Subcutaneous abdominal adipose tissue (tissue), 5 donors: ENCODE results near the gene AVPI1.

Experiments
- H3K27ac ChIP-seq: one replicate; pipeline ENCODE4 v1.7.0; 2013; ENCODE audit warnings: low read depth, mild to moderate bottlenecking, inconsistent platforms, low read length, moderate library complexity
- H3K27me3 ChIP-seq, 5 donors: one replicate each; pipeline ENCODE4 v1.7.0; 2013; ENCODE audit warnings: low read length in 5 of 5, inconsistent platforms in 1 of 5; ENCODE audit not compliant: control insufficient read depth in 5 of 5, insufficient read depth in 4 of 5
- H3K36me3 ChIP-seq, 5 donors: one replicate each; pipeline ENCODE4 v1.7.0; 2013; ENCODE audit warnings: low read length in 5 of 5; ENCODE audit not compliant: control insufficient read depth in 5 of 5, insufficient read depth in 5 of 5
- H3K4me1 ChIP-seq, 5 donors: one replicate each; pipeline ENCODE4 v1.7.0; 2013; ENCODE audit warnings: low read length in 5 of 5, mild to moderate bottlenecking in 3 of 5, moderate library complexity in 1 of 5; ENCODE audit not compliant: control insufficient read depth in 5 of 5, insufficient read depth in 5 of 5
- H3K4me3 ChIP-seq, 5 donors: one replicate each; pipeline ENCODE4 v1.7.0; 2013; ENCODE audit warnings: low read length in 5 of 5, low read depth in 1 of 5
- H3K9ac ChIP-seq, 5 donors: one replicate each; pipeline ENCODE4 v1.7.0; 2013; ENCODE audit warnings: low read length in 5 of 5, mild to moderate bottlenecking in 4 of 5, moderate library complexity in 3 of 5
- H3K9me3 ChIP-seq, 5 donors: one replicate each; pipeline ENCODE4 v1.7.0; 2013; ENCODE audit warnings: low read length in 5 of 5; ENCODE audit not compliant: control insufficient read depth in 5 of 5
- donor health status: healthy.
- donor health status: healthy.
- donor health status: healthy.
- donor health status: healthy.
- donor health status: healthy.

Gene AVPI1

DNA sequence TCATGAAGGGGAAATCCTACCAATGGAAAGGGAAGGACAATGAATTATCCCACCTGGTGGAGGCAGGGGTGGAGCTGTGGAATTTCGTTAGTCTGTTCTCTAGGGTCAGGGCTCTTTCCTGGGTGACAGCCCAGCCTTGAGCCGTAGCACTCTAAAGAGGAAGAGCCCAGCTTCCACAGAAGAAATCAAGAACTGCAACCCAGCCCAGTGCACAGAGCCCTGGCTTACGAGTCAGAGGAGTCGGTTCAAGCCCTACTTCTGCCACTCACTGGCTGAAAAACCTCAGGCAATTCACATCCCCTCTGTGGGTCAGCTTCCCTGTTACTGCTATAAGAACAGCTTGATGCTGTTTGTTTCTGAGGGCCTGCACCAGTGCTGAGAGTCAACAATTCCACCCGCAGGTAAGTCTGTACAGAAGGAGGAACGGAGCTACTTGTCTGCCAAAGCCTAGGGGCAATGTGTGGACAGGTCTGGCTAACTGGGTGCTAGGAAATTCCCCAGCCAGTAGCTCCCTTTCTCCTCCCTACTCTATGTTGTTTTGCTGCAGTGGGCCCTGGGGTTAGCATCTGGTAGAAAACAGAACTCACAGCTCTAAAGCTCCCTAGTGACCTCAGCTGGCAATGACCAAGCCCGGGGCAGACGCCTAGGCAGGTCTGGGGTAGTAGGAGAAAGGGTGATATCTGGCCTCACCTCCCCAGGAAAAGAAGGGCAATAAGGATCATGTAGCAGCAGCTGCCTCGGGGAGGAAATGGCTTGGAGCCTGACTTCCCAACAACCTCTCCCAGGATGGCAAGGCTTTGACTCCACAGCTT, 3.3 kb downstream of the AVPI1 start:
- H3K4me1 ChIP-seq = peaks cover 17 to 67% (median 62%) of the 10 kb centered on the region in 5 donors
- no peaks in the 10 kb centered on the region for H3K9me3 ChIP-seq
- no peaks in the 10 kb centered on the region for H3K27me3 ChIP-seq
- H3K36me3 ChIP-seq = peaks cover 0 to 12% (median 9%) of the 10 kb centered on the region in 5 donors
- peak overlapping the region; percentile 42 to 92 (median 74) for H3K4me3 ChIP-seq
- H3K9ac ChIP-seq = peak overlapping the region; percentile 13 to 74 (median 63)
- H3K27ac ChIP-seq = peak overlapping the region; percentile 96

DNA sequence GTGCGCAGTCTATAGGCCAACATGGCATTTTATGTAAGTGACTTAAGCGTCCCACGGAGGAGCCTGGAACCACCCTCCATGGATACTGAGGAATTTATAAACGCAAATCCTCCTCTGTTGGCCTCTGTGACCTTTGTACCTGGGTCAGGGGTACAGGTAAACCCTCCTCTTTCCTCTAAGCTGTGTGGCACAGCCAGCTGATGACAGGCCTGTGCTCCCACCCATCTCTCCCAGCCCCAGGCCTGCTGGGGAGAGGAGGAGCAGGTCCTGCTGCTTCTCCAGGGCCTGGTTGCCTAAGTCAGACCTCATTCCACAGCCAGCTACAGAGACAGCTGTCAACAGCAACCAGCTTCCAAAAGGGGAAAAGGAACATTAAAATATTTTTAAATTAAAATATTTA, 5.0 kb downstream of the AVPI1 start:
- H3K4me3 ChIP-seq = no peak overlapping the region
- H3K27ac ChIP-seq = peak overlapping the region; percentile 96
- H3K27me3 ChIP-seq = no peaks in the 10 kb centered on the region
- H3K9ac ChIP-seq = peak overlapping the region in 1 of 5 donors; percentile 44
- H3K4me1 ChIP-seq = peaks cover 9 to 57% (median 50%) of the 10 kb centered on the region in 5 donors
- no peaks in the 10 kb centered on the region for H3K9me3 ChIP-seq
- peaks cover 3 to 28% (median 25%) of the 10 kb centered on the region in 5 donors for H3K36me3 ChIP-seq

DNA sequence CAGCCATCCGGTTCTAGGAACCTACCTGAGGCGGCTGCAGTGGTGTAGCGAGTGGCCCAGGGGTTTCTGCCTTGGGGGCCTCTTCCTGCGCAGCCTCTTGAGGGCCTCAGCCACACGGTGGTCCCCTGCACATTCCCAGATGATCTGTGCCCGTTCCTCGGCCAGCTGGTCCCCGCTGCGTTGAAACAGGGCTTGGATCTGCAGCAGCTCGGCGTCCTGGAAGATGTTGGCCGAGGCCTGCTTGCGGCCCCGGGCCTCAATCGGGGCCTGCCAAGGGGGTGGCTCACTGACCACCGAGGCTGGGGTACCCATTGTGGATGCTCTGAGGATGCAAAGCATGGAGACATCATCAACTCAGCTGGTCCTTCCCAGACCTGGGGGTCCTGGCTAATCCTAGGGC, 7.4 kb downstream of the AVPI1 start:
- Histone ChIP-seq H3K27ac (no peak overlapping the region), H3K36me3 (peaks cover 7 to 48% (median 44%) of the 10 kb centered on the region in 5 donors), H3K27me3 (no peaks in the 10 kb centered on the region), H3K9ac (no peak overlapping the region), H3K4me1 (peaks cover under 1 to 33% (median 28%) of the 10 kb centered on the region in 5 donors), H3K9me3 (no peaks in the 10 kb centered on the region), H3K4me3 (no peak overlapping the region)

DNA sequence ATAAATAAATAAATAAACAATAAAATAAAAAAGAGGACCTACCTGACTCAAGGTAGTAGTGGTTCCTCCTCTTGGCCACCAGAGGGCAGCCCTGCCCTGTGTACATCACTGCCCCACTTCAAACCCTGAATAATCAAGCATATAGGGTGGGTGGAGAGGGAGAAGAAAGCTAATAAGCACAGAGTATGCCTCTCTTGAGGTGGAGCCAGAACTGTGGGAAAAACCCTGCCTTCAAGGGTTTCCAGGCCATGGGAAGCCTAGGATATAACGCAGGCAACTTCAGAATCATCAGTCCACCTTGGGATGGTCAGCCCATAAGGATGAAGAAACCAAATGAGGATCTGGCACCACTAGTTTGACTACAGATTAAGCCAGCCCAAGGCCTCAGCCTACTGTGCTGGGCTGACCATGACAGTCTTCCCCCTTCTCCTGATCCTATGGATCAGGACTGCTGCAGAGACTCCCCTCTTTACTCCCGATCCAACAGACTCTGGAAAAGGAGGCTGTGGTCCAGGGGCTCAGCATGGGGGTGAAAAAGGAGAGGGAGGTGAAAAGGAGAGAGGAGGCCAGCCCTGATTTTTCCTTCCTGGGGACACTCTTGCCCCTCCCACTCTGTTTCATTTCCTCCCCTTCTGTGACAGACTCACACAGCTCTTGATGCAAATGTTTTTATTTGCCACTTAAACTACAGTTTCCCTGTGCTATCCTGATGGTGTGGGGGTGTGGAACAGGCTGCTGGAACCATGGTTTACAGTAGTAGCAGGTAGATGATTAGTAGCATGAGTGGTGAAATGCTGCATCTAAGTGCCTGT, 10.1 kb downstream of the AVPI1 start:
- Histone ChIP-seq H3K9me3 (no peaks in the 10 kb centered on the region), H3K4me1 (peaks cover 0 to 10% (median 2%) of the 10 kb centered on the region in 5 donors), H3K27ac (no peak overlapping the region), H3K27me3 (no peaks in the 10 kb centered on the region), H3K9ac (no peak overlapping the region), H3K4me3 (no peak overlapping the region), H3K36me3 (peaks cover 7 to 61% (median 57%) of the 10 kb centered on the region in 5 donors)

DNA sequence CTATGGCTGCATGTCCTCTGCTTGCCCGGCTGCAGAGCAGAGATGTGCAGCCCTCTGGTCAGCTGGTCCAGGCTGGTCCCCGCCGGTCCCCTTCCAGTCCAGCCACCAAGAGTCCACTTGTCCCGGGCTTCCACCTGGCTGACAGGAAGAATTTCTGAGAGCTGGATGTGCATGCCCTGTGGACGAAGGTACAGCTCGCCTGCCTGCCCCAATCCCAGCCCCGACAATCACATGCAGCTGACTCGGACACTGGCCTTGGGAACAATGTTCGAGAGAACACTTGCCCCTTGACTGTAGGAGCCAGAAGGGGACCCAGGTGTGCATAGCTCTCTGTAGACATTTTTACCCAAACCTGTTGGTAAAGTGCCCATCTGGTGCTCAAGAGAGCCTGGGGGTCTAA, 11.8 kb downstream of the AVPI1 start:
- H3K36me3 ChIP-seq = peaks cover 7 to 68% (median 62%) of the 10 kb centered on the region in 5 donors
- H3K4me1 ChIP-seq = peaks cover 0 to 8% (median 0%) of the 10 kb centered on the region in 5 donors
- no peaks in the 10 kb centered on the region for H3K9me3 ChIP-seq
- H3K4me3 ChIP-seq = no peak overlapping the region
- no peaks in the 10 kb centered on the region for H3K27me3 ChIP-seq
- H3K27ac ChIP-seq = no peak overlapping the region
- H3K9ac ChIP-seq = no peak overlapping the region

DNA sequence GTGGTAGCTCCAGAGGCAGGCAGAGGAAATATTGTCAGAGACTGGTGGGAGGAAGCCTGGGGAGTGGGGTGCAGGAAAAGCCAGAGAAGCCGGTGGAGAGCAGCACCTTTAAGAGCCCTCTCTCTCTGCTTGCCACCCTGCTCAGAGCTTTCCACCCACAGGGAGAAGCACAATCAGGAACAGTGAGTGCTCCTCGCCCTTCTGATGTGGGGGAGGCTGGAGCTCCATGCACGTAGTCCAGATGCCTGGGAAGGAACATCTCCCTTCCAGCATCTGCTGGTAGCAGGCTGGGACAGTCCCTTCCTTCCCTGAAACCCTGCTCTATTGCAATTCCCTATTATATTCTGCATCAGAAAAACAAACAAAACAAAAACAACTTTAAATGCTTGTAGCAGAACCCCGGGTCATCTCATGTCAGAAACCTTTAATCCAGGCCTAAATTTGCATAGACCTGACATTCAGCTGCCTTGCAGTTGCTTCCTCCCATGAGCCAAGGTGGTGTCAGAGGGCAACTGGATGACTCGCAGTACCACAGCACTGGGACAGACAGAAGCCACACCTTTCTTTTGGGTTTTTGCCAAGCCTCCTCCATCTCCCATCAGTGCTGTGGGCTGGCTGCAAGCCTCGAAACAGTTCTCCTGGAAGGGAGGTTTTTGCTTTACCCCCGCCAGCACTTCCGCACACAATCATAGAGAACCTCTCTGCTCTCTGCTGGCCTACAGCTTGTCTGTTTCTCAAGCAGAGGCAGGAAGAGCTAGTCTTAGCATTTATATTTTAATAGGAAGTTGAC, 13.1 kb downstream of the AVPI1 start:
- Histone ChIP-seq H3K36me3 (peaks cover 7 to 64% (median 55%) of the 10 kb centered on the region in 5 donors), H3K4me1 (peaks cover 0 to 16% (median 9%) of the 10 kb centered on the region in 5 donors), H3K4me3 (no peak overlapping the region), H3K27me3 (no peaks in the 10 kb centered on the region), H3K9me3 (no peaks in the 10 kb centered on the region), H3K9ac (peak overlapping the region in 1 of 5 donors; percentile 33), H3K27ac (no peak overlapping the region)

DNA sequence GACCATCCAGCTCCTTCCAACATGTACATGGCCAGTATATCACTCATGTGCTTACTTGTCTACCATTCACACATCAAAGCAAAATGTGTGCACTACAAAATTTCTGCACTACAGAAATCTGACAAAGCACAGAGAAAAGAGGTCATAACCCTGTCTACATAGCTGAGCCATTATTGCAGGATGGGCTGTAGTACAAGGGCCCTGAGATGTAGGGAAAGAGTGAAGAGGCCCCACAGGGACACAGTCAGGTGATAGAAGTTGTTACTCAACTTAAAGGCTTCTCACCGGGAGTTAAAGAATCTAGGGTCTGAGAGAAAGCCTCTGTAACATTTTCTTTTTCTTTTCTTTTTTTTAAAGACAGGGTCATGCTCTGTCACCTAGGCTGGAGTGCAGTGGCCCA, 17.5 kb downstream of the AVPI1 start:
- Histone ChIP-seq H3K9me3 (no peaks in the 10 kb centered on the region), H3K27ac (no peak overlapping the region), H3K4me1 (peaks cover 0 to 13% (median 8%) of the 10 kb centered on the region in 5 donors), H3K4me3 (no peak overlapping the region), H3K9ac (peak overlapping the region in 1 of 5 donors; percentile 44), H3K27me3 (no peaks in the 10 kb centered on the region), H3K36me3 (peaks cover 12 to 60% (median 47%) of the 10 kb centered on the region in 5 donors)

DNA sequence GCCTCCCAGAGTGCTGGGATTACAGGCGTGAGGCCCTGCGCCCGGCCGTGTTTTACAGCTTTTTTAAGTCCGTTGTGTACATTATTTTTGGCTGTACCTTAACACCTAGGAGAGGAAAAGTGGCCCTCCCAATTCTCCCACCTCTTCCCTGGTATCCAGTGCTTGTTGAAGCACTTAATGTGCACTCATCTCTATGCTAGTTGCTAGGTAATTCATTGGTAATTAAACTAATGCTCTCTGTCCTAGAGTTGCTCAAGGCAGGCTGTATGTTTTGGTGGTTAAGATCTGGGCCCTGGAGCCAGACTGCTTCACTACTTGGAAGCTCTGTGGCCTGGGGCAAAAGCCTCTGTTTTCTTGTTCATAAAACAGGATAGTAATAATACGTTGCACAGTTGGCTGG, 19.6 kb downstream of the AVPI1 start:
- Histone ChIP-seq H3K9me3 (no peaks in the 10 kb centered on the region), H3K4me1 (peaks cover 0 to 13% (median 8%) of the 10 kb centered on the region in 5 donors), H3K27ac (no peak overlapping the region), H3K9ac (no peak overlapping the region), H3K36me3 (peaks cover 20 to 56% (median 49%) of the 10 kb centered on the region in 5 donors), H3K4me3 (no peak overlapping the region), H3K27me3 (no peaks in the 10 kb centered on the region)

DNA sequence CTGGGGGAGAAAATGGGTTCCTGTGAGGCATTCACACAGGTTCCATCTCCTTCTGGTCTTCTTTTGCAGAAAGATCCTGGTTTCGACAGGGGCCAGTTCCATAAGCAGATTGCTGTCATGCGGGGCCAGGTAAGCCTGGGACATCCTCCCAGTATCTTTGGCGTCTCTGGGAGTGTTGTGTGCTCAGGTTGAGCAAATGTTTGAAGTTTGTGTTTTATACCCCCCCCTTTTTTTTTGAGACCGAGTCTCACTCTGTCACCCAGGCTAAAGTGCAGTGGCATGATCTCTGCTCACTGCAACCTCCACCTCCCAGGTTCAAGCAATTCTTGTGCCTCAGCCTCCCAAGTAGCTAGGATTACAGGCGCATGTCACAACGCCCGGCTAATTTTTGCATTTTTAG, 20.0 kb downstream of the AVPI1 start:
- H3K27me3 ChIP-seq = no peaks in the 10 kb centered on the region
- no peak overlapping the region for H3K27ac ChIP-seq
- H3K4me1 ChIP-seq = peaks cover 0 to 13% (median 8%) of the 10 kb centered on the region in 5 donors
- H3K4me3 ChIP-seq = no peak overlapping the region
- H3K9me3 ChIP-seq = no peaks in the 10 kb centered on the region
- no peak overlapping the region for H3K9ac ChIP-seq
- H3K36me3 ChIP-seq = peaks cover 23 to 56% (median 49%) of the 10 kb centered on the region in 5 donors
